Measurements from ENCODE around the gene PALLD. TPM values are rescaled to one million over a fixed set of nuclear protein-coding genes. Genes with fewer than 3 reads are reported as not detected.

The PALLD gene
- total and polyA plus RNA-seq, 2 experiments from 2014 or later, result 17.9 to 30.5 TPM

DNA sequence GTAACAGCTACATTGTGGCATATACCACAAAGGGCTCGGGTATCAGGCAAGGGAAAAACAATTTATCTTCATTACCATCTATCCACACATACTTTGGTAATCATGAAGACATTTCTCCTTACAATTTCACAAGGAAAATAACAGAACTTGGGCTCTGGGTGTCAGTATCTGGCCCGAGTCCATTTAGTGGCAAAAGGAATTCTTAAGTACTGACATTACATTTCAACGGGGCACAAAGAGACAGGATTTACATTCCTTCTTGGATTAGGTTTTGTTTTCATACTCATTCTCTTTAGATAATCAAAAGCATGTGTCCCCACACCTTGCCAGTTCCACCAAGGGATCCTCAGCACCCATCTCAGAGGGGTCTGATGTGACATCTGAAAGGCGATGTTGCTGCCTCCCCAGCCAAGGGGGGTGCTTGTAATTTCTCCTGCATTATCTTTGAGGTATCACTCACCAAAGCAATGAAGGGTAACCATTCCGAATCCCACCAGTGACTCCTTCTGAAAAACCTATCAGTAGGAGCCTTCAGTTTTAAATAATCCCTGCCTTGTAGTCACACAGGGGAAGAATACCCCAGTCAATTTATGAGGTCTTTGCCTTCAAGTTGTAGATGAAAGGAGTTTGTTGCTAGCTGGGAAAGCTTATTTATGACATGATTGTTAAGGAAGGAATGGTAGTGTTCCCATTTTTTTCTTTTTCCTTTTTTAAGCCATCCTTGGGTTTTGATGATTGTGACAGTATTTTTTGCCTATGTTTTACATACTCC lies 118.6 kb downstream of the PALLD start:
- no peak overlapping the region for H2AFZ ChIP-seq
- peaks cover 65% of the 10 kb centered on the region for H3K4me1 ChIP-seq (ENCODE audit: insufficient read depth)
- H3K9ac ChIP-seq, result no peak overlapping the region
- H3F3A ChIP-seq (ENCODE audit: insufficient read depth), result peaks cover 40% of the 10 kb centered on the region
- 36 to 39% methylated on average over 5 of the region's 5 CpGs for WGBS, 2 experiments (ENCODE audit: low coverage in 1 of 2, low lambda C conversion rate in 2 of 2, missing lambda C conversion rate in 2 of 2)
- H3K9me3 ChIP-seq (ENCODE audit: low read depth), result no peaks in the 10 kb centered on the region
- H3K27me3 ChIP-seq (replicated peaks; ENCODE audit: insufficient read depth), result no peaks in the 10 kb centered on the region
- peak; percentile 87 for DNase-seq
- peak overlapping the region; percentile 13 for H3K4me2 ChIP-seq (ENCODE audit: unreplicated experiment)
- TF ChIP-seq EZH2phosphoT487 (IDR thresholded peaks at IDR 0.05; ENCODE audit: insufficient read depth, low read depth), result peak; percentile 95
- no peak for TF ChIP-seq EZH2 (IDR thresholded peaks at IDR 0.05; ENCODE audit: insufficient read depth, poor library complexity, severe bottlenecking)
- no peaks in the 10 kb centered on the region for H3K36me3 ChIP-seq (ENCODE audit: low read depth)
- no peak overlapping the region for H3K4me3 ChIP-seq
- no peak overlapping the region for H3K27ac ChIP-seq
- no peaks in the 10 kb centered on the region for H4K20me1 ChIP-seq (ENCODE audit: insufficient read depth)
- no peaks in the 10 kb centered on the region for H3K79me2 ChIP-seq (ENCODE audit: insufficient read depth)
- in situ Hi-C loops (cut with MboI), result no loop called here
- no peaks in the 10 kb centered on the region for H3K9me2 ChIP-seq (ENCODE audit: insufficient read depth)

DNA sequence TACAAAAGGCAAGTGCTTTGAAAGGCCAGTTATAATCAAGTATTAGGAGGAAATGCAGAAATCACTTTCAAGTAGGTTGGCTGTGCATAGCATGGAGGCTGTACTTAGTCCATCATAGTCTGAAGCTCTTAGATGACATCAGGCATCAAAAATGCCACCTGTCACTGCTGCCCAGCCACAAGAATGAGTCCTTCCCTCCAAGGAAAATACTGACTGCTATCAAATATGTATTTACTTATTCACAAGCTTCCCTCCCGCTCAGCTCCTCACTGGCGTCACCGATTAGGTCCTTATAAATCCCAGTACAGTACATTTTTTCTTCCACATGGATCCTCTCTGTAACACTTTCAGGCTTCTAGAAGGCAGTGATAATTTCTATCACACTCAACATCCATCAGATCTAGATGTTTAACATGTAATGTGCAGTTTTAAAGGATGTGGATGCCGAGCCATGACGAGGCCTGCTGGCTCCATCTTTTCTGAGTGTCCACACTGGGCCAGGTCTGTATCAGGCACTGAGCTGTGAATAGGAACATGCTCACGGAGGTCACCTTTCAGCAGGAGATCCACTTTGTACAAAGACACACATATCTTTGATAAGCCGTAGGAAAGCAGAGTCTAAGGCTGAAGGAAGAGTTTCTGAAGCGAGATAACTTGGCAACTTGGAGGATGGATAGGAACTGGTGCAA lies 121.9 kb downstream of the PALLD start:
- H3K27me3 ChIP-seq (replicated peaks; ENCODE audit: insufficient read depth), result no peaks in the 10 kb centered on the region

DNA sequence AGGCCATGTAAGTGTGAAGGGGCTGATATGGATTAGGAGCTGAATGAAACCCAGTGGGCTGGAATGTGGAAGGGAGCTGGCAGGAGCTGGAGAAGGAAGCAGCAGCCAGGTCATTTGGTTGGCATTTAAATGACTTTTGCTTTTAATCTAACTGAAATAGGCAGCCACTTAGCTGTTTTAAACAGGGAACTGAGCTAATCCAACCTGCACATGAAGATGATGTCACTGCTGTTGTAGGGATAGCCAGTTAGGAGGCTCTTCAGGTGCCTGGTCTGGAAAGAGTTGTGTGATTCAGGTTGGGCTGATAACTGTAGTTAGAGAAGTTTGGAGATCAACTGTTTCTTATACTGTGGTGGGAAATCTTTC lies 122.4 kb downstream of the PALLD start:
- Histone ChIP-seq H4K20me1 (ENCODE audit: insufficient read depth) (no peaks in the 10 kb centered on the region), H3K9me3 (ENCODE audit: low read depth) (no peaks in the 10 kb centered on the region), H3K4me3 (no peak overlapping the region), H3K4me1 (ENCODE audit: insufficient read depth) (peaks cover 46% of the 10 kb centered on the region), H3K36me3 (ENCODE audit: low read depth) (no peaks in the 10 kb centered on the region), H3K27me3 (replicated peaks; ENCODE audit: insufficient read depth) (no peaks in the 10 kb centered on the region), H3F3A (ENCODE audit: insufficient read depth) (peaks cover 31% of the 10 kb centered on the region), H2AFZ (no peak overlapping the region), H3K9ac (no peak overlapping the region), H3K79me2 (ENCODE audit: insufficient read depth) (no peaks in the 10 kb centered on the region), H3K4me2 (ENCODE audit: unreplicated experiment) (no peak overlapping the region), H3K9me2 (ENCODE audit: insufficient read depth) (no peaks in the 10 kb centered on the region), H3K27ac (no peak overlapping the region)
- TF ChIP-seq EZH2 (IDR thresholded peaks at IDR 0.05; ENCODE audit: insufficient read depth, poor library complexity, severe bottlenecking) (no peak), EZH2phosphoT487 (IDR thresholded peaks at IDR 0.05; ENCODE audit: insufficient read depth, low read depth) (no peak)
- no peak for DNase-seq
- in situ Hi-C loops (cut with MboI), result no loop called here

More for the DNA sequence above, 121.9 kb downstream of the PALLD start:
- no peak overlapping the region for H3K4me3 ChIP-seq
- 89 to 94% methylated on average over 8 of the region's 8 CpGs for WGBS, 2 experiments (ENCODE audit: low coverage in 1 of 2, low lambda C conversion rate in 2 of 2, missing lambda C conversion rate in 2 of 2)
- H2AFZ ChIP-seq, result no peak overlapping the region
- no peaks in the 10 kb centered on the region for H3K9me2 ChIP-seq (ENCODE audit: insufficient read depth)
- H3K27ac ChIP-seq, result no peak overlapping the region
- no peaks in the 10 kb centered on the region for H4K20me1 ChIP-seq (ENCODE audit: insufficient read depth)
- H3K9me3 ChIP-seq (ENCODE audit: low read depth), result no peaks in the 10 kb centered on the region
- H3K36me3 ChIP-seq (ENCODE audit: low read depth), result no peaks in the 10 kb centered on the region
- in situ Hi-C loops (cut with MboI), result no loop called here
- no peak overlapping the region for H3K9ac ChIP-seq
- no peak overlapping the region for H3K4me2 ChIP-seq (ENCODE audit: unreplicated experiment)
- peak; percentile 32 for DNase-seq
- TF ChIP-seq EZH2 (IDR thresholded peaks at IDR 0.05; ENCODE audit: insufficient read depth, poor library complexity, severe bottlenecking) (no peak), EZH2phosphoT487 (IDR thresholded peaks at IDR 0.05; ENCODE audit: insufficient read depth, low read depth) (no peak)
- no peaks in the 10 kb centered on the region for H3K79me2 ChIP-seq (ENCODE audit: insufficient read depth)
- peaks cover 32% of the 10 kb centered on the region for H3F3A ChIP-seq (ENCODE audit: insufficient read depth)
- peaks cover 51% of the 10 kb centered on the region for H3K4me1 ChIP-seq (ENCODE audit: insufficient read depth)

DNA sequence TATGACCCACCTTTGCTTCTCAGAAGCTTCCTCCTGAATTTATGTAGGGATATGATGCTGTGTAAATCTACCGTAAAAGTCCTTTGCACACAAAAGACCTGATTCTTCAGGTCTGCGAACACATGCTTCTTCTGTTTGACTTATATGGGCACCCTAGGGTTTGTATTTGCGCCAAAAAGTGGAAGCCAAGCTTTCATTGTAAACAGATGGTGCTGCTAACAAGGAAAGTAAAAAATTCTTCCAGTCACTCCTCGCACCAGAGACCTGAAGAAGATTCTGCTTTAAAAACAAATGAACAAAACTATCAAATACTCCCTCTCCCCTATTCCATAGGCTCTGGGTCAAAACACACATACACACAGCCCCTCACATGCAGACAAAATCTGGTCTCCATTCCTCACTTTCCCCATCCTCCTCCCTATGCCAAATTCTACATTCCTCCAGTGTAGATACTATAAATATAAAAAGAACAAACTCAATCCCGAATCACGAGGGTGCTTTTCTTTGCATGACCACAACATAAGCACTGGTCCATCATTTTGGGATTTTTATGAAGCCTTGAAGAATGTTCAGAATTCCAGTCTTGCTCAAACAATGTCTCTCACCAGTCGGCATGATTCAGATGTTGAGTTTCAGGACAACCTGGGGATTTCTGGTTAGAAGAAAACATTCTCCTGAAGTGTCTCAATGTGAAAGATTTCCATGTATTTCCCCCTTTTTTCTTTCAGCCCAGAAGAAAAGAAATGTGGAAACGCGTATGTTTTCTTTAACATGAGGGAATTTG lies 125.1 kb downstream of the PALLD start:
- peak overlapping the region; percentile 43 for H3K4me2 ChIP-seq (ENCODE audit: unreplicated experiment)
- TF ChIP-seq EZH2 (IDR thresholded peaks at IDR 0.05; ENCODE audit: insufficient read depth, poor library complexity, severe bottlenecking) (no peak), EZH2phosphoT487 (IDR thresholded peaks at IDR 0.05; ENCODE audit: insufficient read depth, low read depth) (no peak)
- peaks cover 26% of the 10 kb centered on the region for H3K4me1 ChIP-seq (ENCODE audit: insufficient read depth)
- H3K27ac ChIP-seq, result peak overlapping the region; percentile 20
- in situ Hi-C loops (cut with MboI), result no loop called here
- H3K79me2 ChIP-seq (ENCODE audit: insufficient read depth), result no peaks in the 10 kb centered on the region
- no peaks in the 10 kb centered on the region for H3K9me2 ChIP-seq (ENCODE audit: insufficient read depth)
- H2AFZ ChIP-seq, result no peak overlapping the region
- peaks cover 12% of the 10 kb centered on the region for H3F3A ChIP-seq (ENCODE audit: insufficient read depth)
- peak; percentile 74 for DNase-seq
- H3K4me3 ChIP-seq, result no peak overlapping the region
- H3K27me3 ChIP-seq (replicated peaks; ENCODE audit: insufficient read depth), result no peaks in the 10 kb centered on the region
- no peaks in the 10 kb centered on the region for H4K20me1 ChIP-seq (ENCODE audit: insufficient read depth)
- WGBS, 2 experiments (ENCODE audit: low coverage in 1 of 2, low lambda C conversion rate in 2 of 2, missing lambda C conversion rate in 2 of 2), result 40 to 45% methylated on average over 9 of the region's 9 CpGs
- H3K36me3 ChIP-seq (ENCODE audit: low read depth), result no peaks in the 10 kb centered on the region
- H3K9ac ChIP-seq, result no peak overlapping the region
- H3K9me3 ChIP-seq (ENCODE audit: low read depth), result no peaks in the 10 kb centered on the region

Measured in GM23248 (cell line).